ENCODE data around the gene NLRC3. TPM values are rescaled to one million over a fixed set of nuclear protein-coding genes. Genes with fewer than 3 reads are reported as not detected.

Gene NLRC3
- total and polyA plus RNA-seq, 12 donors, result 0.26 to 2.5 (median 1.0) TPM

GRCh38 chr16:3546986-3547682, 30.1 kb downstream of the NLRC3 start:
- no peaks in the 10 kb centered on the region for H3K27me3 ChIP-seq
- peaks cover 0 to 15% (median 0%) of the 10 kb centered on the region in 9 donors for H3K36me3 ChIP-seq
- no peak for TF ChIP-seq CTCF (IDR thresholded peaks at IDR 0.05)
- DNase-seq, result no peak
- no peak for ATAC-seq
- intact Hi-C loops (cut with DNase I), result no loop called here
- peak overlapping the region in 5 of 10 donors; percentile 51 to 73 (median 69) for H3K27ac ChIP-seq
- 70 to 72% methylated on average over 15 of the region's 15 CpGs for WGBS, 2 donors
- no peaks in the 10 kb centered on the region for H3K9me3 ChIP-seq
- H3K4me1 ChIP-seq, result peaks cover 0 to 21% (median 7%) of the 10 kb centered on the region in 9 donors
- no peak overlapping the region for H3K4me3 ChIP-seq

DNA sequence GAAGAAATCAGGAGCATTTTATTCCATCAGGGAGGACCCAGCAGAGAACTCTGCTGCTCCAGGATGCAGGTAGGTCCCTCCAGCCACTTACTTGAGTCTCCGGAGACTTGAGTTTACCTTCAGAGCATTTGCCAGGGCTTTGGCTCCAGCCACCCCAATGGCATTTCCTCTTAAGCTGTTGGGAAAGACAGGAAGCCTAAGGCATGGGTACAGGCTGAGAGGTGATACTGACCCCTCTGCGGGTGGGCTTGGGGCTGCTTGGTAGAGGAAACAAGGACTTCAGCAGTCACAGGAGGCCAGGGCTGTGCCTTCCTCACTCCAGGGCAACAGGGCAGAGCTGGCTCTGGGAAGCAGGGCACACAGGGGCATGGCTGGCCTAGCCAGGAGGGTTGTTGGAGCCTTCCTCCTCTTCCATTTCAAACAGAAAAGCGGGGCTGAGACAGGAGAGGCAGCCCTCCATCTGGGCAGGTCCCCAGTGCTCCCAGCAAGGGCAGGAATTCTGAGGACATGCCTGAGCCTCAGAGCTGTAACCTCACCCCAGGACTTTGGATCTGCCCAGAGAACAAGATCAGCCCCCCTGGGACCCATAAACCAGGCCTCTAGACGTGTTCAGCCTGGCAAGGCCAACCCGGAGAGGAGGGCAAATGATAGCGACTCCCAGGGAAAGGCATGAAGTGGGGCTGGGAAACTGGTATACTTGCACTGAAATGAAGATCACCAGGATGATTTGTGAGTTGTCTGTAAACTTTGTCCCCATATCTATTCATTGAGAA, 34.4 kb downstream of the NLRC3 start:
- Histone ChIP-seq H3K27me3 (no peaks in the 10 kb centered on the region), H3K4me1 (peaks cover 0 to 8% (median 0%) of the 10 kb centered on the region in 9 donors), H3K9me3 (no peaks in the 10 kb centered on the region), H3K4me3 (no peak overlapping the region), H3K36me3 (peaks cover 0 to 47% (median 12%) of the 10 kb centered on the region in 9 donors), H3K27ac (no peak overlapping the region)
- no peak for TF ChIP-seq CTCF (IDR thresholded peaks at IDR 0.05)
- no peak for DNase-seq
- 81 to 83% methylated on average over 6 of the region's 6 CpGs for WGBS, 2 donors
- intact Hi-C loops (cut with DNase I), result no loop called here
- ATAC-seq, result no peak

- intact Hi-C loops (cut with DNase I), result no loop called here
- no peak overlapping the region for H3K27ac ChIP-seq
- no peak for ATAC-seq
- TF ChIP-seq CTCF (IDR thresholded peaks at IDR 0.05), result no peak
- H3K27me3 ChIP-seq, result no peaks in the 10 kb centered on the region
- DNase-seq, result no peak
- H3K4me1 ChIP-seq, result peaks cover 0 to 10% (median 0%) of the 10 kb centered on the region in 9 donors
- H3K36me3 ChIP-seq, result peaks cover 0 to 58% (median 12%) of the 10 kb centered on the region in 9 donors
- H3K9me3 ChIP-seq, result no peaks in the 10 kb centered on the region
- 87 to 89% methylated on average over 13 of the region's 13 CpGs for WGBS, 2 donors
- no peak overlapping the region for H3K4me3 ChIP-seq
These were observed 35.6 kb downstream of the NLRC3 start for GRCh38 chr16:3541527-3542155.

GRCh38 chr16:3538222-3538621, 39.0 kb downstream of the NLRC3 start:
- no peak overlapping the region for H3K27ac ChIP-seq
- peaks cover 0 to 17% (median 0%) of the 10 kb centered on the region in 9 donors for H3K4me1 ChIP-seq
- 78 to 82% methylated on average over 4 of the region's 4 CpGs for WGBS, 2 donors
- no peaks in the 10 kb centered on the region for H3K9me3 ChIP-seq
- H3K36me3 ChIP-seq, result peaks cover 0 to 92% (median 20%) of the 10 kb centered on the region in 9 donors
- intact Hi-C loops (cut with DNase I), result no loop called here
- no peaks in the 10 kb centered on the region for H3K27me3 ChIP-seq
- ATAC-seq, result no peak
- TF ChIP-seq CTCF (IDR thresholded peaks at IDR 0.05), result no peak
- H3K4me3 ChIP-seq, result no peak overlapping the region
- no peak for DNase-seq

Data from heart right ventricle (tissue), 16 donors.